K562 (cell line): ENCODE results near the gene BRAF. TPM values are rescaled to one million over a fixed set of nuclear protein-coding genes. Genes with fewer than 3 reads are reported as not detected.

Experiments
- BHLHE40 ChIP-seq: IDR thresholded peaks from 2 replicates; pipeline ENCODE4 v1.6.1; 2011; ENCODE audit warnings: low read length, improper control_type of control experiment
- C11orf30 ChIP-seq: fragments of 450-650 bp; IDR thresholded peaks from 2 replicates; pipeline ENCODE4 v1.6.1; 2016; ENCODE audit warnings: low read depth, mild to moderate bottlenecking
- HLTF ChIP-seq: fragments of 450-650 bp; IDR thresholded peaks from 2 replicates; pipeline ENCODE4 v1.6.1; 2016
- HMG20B ChIP-seq: fragments of 250-450 bp; sonication (Bioruptor Pico); IDR thresholded peaks from 2 replicates; pipeline ENCODE4 v1.5.0; 2021; ENCODE audit warnings: mild to moderate bottlenecking
- NFIX ChIP-seq: fragments of 250-450 bp; sonication (Bioruptor Pico); IDR thresholded peaks from 2 replicates; pipeline ENCODE4 v1.4.0; 2020; ENCODE audit warnings: low read depth, mild to moderate bottlenecking, moderate library complexity
- PHB2 ChIP-seq: fragments of 450-650 bp; IDR thresholded peaks from 2 replicates; pipeline ENCODE4 v1.6.1; 2017; ENCODE audit warnings: low read depth
- POLR2H ChIP-seq: IDR thresholded peaks from 2 replicates; pipeline ENCODE4 v1.6.1; 2016; ENCODE audit warnings: missing genetic modification characterization, low read depth, mild to moderate bottlenecking, control low read depth, missing compliant biosample characterization, moderate library complexity
- PRMT5 ChIP-seq: sonication (generic); formaldehyde crosslinking; IDR thresholded peaks from 2 replicates; pipeline ENCODE4 v1.5.0; 2020; ENCODE audit warnings: missing genetic modification reagents
- RBM14 ChIP-seq: fragments of 200-400 bp; formaldehyde crosslinking; IDR thresholded peaks from 2 replicates; pipeline ENCODE4 v1.6.1; 2018; ENCODE audit warnings: low read depth, mild to moderate bottlenecking, low read length, moderate library complexity, borderline replicate concordance; ENCODE audit not compliant: insufficient read depth
- RBM34 ChIP-seq: fragments of 200-400 bp; formaldehyde crosslinking; IDR thresholded peaks from 2 replicates; pipeline ENCODE4 v1.6.1; 2018; ENCODE audit warnings: low read length, borderline replicate concordance; ENCODE audit not compliant: insufficient read depth
- RFX5 ChIP-seq: IDR thresholded peaks from 2 replicates; pipeline ENCODE4 v1.6.1; 2011; ENCODE audit warnings: low read depth, mild to moderate bottlenecking, improper control_type of control experiment, low read length
- SMC3 ChIP-seq: conservative IDR thresholded peaks from 2 replicates; pipeline ENCODE4 v1.6.1; 2011; ENCODE audit warnings: low read depth, low read length, improper control_type of control experiment; ENCODE audit not compliant: insufficient read depth
- SOX6 ChIP-seq: fragments of 450-650 bp; IDR thresholded peaks from 2 replicates; pipeline ENCODE4 v1.6.1; 2014; ENCODE audit warnings: mild to moderate bottlenecking
- TAF7 ChIP-seq: fragments of 450-650 bp; IDR thresholded peaks from 2 replicates; pipeline ENCODE4 v1.6.1; 2016; ENCODE audit warnings: missing genetic modification characterization, missing compliant biosample characterization
- ZEB2 ChIP-seq: fragments of 450-650 bp; IDR thresholded peaks from 2 replicates; pipeline ENCODE4 v1.6.1; 2016
- polyA plus RNA-seq, 8 experiments: library from polyadenylated mRNA; depleted of rRNA in 4 of 8; stranded (reverse) in 5 of 8; unstranded in 3 of 8; fragments of >200 nt; fragmentation: Nextera tagmentation in 2 of 8; fragmentation: Illumina TruSeq in 1 of 8; extraction: Ambion mirVana in 2 of 8; extraction: Trizol in 1 of 8; gene quantifications; 2 replicates each; pipeline versions ENCODE4 v1.2.1 to v1.2.3, GENCODE V29; 2011 to 2014; ENCODE audit warnings: inconsistent platforms in 1 of 8, missing spikeins in 1 of 8
- total RNA-seq, 7 experiments: library from RNA; depleted of rRNA in 6 of 7; stranded (reverse); fragments of >200 nt in 6 of 7; fragmentation: Illumina TruSeq in 2 of 7; extraction: Trizol in 2 of 7; gene quantifications; 2 replicates each; pipeline versions ENCODE4 v1.2.1 to v1.2.3, GENCODE V29; 2011 to 2021; ENCODE audit warnings: low replicate concordance in 1 of 7
- TF ChIP-seq, protein P1 (sequence below): fragments of 450-650 bp; IDR thresholded peaks from 2 replicates; pipeline ENCODE4 v1.6.1; 2016
- TF ChIP-seq, protein P2 (sequence below): sonication (generic); formaldehyde crosslinking; IDR thresholded peaks from 2 replicates; pipeline ENCODE4 v1.8.1; 2022; ENCODE audit warnings: missing genetic modification reagents
- TF ChIP-seq, protein P3 (sequence below): sonication (generic); formaldehyde crosslinking; IDR thresholded peaks from 2 replicates; pipeline ENCODE4 v1.8.0; 2022; ENCODE audit warnings: mild to moderate bottlenecking, missing genetic modification reagents, borderline replicate concordance
- TF ChIP-seq, protein P4 (sequence below), 2 experiments: IDR thresholded peaks; 2 replicates each; pipeline ENCODE4 v1.6.1; 2012; ENCODE audit warnings: improper control_type of control experiment in 2 of 2, low read depth in 2 of 2, low read length in 2 of 2, borderline replicate concordance in 1 of 2

The BRAF gene
- total and polyA plus RNA-seq, 9 of the 15 experiments (the other 6 are each of a cell fraction or from before 2014, with no cell fraction given) = 3.6 to 38.3 (median 21.9) TPM

DNA sequence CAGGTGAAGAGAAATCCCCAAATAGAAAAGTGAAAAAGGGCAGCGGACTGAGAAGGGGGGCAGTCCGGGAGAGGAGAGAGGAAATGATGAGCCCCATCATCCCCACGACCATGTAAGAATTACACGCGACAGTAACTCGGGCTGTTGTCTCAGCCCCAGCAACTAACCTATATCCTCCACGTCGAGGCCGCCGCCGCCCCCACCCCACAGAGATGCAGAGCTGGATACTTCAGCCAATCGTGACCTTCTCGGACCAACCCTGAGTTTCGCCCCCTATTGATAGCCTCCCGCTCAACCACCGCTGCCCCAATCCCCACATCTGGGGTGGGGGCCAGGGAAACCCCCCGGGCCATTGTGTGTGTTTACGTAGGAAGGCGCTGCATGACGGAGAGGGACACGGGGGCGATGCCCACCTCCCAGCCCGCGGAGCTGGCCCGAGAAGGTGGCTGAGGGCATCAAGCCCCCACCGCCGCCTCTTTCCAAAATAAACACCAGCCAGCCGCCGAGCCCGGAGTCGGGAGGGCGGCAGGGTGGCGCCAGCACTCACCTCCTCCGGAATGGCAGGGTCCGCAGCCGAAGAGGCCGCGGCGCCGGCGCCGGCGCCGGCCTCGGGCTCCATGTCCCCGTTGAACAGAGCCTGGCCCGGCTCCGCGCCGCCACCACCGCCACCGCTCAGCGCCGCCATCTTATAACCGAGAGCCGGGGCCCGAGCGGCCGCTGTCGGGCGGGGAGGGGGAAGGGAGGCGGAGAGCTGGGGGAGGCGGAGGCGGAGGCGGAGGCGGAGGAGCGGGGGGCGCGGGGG lies 509 bp downstream of the BRAF start (continued):
- TF ChIP-seq, protein P1, sequence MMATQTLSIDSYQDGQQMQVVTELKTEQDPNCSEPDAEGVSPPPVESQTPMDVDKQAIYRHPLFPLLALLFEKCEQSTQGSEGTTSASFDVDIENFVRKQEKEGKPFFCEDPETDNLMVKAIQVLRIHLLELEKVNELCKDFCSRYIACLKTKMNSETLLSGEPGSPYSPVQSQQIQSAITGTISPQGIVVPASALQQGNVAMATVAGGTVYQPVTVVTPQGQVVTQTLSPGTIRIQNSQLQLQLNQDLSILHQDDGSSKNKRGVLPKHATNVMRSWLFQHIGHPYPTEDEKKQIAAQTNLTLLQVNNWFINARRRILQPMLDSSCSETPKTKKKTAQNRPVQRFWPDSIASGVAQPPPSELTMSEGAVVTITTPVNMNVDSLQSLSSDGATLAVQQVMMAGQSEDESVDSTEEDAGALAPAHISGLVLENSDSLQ = no peak
- no peak; the same call in 1 of the 2 replicates for TF ChIP-seq PHB2
- TF ChIP-seq, protein P2, sequence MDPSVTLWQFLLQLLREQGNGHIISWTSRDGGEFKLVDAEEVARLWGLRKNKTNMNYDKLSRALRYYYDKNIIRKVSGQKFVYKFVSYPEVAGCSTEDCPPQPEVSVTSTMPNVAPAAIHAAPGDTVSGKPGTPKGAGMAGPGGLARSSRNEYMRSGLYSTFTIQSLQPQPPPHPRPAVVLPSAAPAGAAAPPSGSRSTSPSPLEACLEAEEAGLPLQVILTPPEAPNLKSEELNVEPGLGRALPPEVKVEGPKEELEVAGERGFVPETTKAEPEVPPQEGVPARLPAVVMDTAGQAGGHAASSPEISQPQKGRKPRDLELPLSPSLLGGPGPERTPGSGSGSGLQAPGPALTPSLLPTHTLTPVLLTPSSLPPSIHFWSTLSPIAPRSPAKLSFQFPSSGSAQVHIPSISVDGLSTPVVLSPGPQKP = no peak
- TF ChIP-seq RFX5 = no peak
- TF ChIP-seq POLR2H (tag) = no peak
- peak; percentile 73 for TF ChIP-seq SOX6
- no peak; the same call in 1 of the 2 replicates for TF ChIP-seq C11orf30
- TF ChIP-seq RBM14 = 0 out of 2 replicates have a peak, but pooled peaks have one; percentile 81
- TF ChIP-seq TAF7 (tag) = no peak
- TF ChIP-seq PRMT5 = no peak
- TF ChIP-seq, protein P3, sequence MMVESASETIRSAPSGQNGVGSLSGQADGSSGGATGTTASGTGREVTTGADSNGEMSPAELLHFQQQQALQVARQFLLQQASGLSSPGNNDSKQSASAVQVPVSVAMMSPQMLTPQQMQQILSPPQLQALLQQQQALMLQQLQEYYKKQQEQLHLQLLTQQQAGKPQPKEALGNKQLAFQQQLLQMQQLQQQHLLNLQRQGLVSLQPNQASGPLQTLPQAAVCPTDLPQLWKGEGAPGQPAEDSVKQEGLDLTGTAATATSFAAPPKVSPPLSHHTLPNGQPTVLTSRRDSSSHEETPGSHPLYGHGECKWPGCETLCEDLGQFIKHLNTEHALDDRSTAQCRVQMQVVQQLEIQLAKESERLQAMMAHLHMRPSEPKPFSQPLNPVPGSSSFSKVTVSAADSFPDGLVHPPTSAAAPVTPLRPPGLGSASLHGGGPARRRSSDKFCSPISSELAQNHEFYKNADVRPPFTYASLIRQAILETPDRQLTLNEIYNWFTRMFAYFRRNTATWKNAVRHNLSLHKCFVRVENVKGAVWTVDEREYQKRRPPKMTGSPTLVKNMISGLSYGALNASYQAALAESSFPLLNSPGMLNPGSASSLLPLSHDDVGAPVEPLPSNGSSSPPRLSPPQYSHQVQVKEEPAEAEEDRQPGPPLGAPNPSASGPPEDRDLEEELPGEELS (CRISPR knock-in tag) = no peak
- no peak for TF ChIP-seq NFIX (CRISPR knock-in tag)
- TF ChIP-seq, protein P4, sequence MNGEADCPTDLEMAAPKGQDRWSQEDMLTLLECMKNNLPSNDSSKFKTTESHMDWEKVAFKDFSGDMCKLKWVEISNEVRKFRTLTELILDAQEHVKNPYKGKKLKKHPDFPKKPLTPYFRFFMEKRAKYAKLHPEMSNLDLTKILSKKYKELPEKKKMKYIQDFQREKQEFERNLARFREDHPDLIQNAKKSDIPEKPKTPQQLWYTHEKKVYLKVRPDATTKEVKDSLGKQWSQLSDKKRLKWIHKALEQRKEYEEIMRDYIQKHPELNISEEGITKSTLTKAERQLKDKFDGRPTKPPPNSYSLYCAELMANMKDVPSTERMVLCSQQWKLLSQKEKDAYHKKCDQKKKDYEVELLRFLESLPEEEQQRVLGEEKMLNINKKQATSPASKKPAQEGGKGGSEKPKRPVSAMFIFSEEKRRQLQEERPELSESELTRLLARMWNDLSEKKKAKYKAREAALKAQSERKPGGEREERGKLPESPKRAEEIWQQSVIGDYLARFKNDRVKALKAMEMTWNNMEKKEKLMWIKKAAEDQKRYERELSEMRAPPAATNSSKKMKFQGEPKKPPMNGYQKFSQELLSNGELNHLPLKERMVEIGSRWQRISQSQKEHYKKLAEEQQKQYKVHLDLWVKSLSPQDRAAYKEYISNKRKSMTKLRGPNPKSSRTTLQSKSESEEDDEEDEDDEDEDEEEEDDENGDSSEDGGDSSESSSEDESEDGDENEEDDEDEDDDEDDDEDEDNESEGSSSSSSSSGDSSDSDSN (IDR thresholded peaks at IDR 0.05; ENCODE audit: borderline replicate concordance in 1 of 2, low read depth in 2 of 2, low read length in 2 of 2) = no peak
- TF ChIP-seq HMG20B (CRISPR knock-in tag) = no peak
- 0 out of 2 replicates have a peak, but pooled peaks have one; percentile 19 for TF ChIP-seq ZEB2
- no peak for TF ChIP-seq BHLHE40
- TF ChIP-seq HLTF = 0 out of 2 replicates have a peak, but pooled peaks have one; percentile 35
- no peak for TF ChIP-seq RBM34
- no peak for TF ChIP-seq SMC3
